Measurements from ENCODE around the gene CASK.

GRCh38 chrX:41667631-41668030 is 255.7 kb downstream of the CASK start:
- TF ChIP-seq CTCF (IDR thresholded peaks at IDR 0.05) (no peak), EP300 (IDR thresholded peaks at IDR 0.05) (no peak), POLR2A (IDR thresholded peaks at IDR 0.05; ENCODE audit: low read depth) (no peak), POLR2AphosphoS5 (IDR thresholded peaks at IDR 0.05) (no peak)
